HTR-8/SVneo (cell line): ENCODE results near the gene CHP1.
"Not testable (repeated sequence)": the region's sequence is repeated elsewhere in the genome, so short reads cannot be mapped to it uniquely, and the experiment has no call there.

Source experiments
- DNase-seq: peaks from one replicate; pipeline ENCODE4 v3.0.0; 2011; ENCODE audit warnings: low spot score, mixed read lengths; ENCODE audit not compliant: insufficient read length
- FAIRE-seq: peaks from 2 replicates; lab custom pipeline; 2011; peaks lifted over from hg19 to GRCh38; lab: Jason Lieb, UNC

CHP1 gene

GRCh38 chr15:41254560-41254959, 23.5 kb downstream of the CHP1 start:
- DNase-seq (no peak), FAIRE-seq (no peak)

- FAIRE-seq, result no peak
- no peak for DNase-seq
Measured at GRCh38 chr15:41256103-41256502, 25.0 kb downstream of the CHP1 start.

GRCh38 chr15:41256577-41257038, 25.5 kb downstream of the CHP1 start:
- FAIRE-seq (no peak), DNase-seq (no peak)

GRCh38 chr15:41258750-41259471, 27.8 kb downstream of the CHP1 start:
- FAIRE-seq (no peak), DNase-seq (no peak)

GRCh38 chr15:41259546-41260189, 28.6 kb downstream of the CHP1 start:
- no peak for DNase-seq

GRCh38 chr15:41260924-41261323, 29.9 kb downstream of the CHP1 start:
- not testable (repeated sequence) for FAIRE-seq, DNase-seq

More at GRCh38 chr15:41259546-41260189, 28.6 kb downstream of the CHP1 start:
- no peak for FAIRE-seq

- FAIRE-seq, result no peak
Measured at GRCh38 chr15:41262571-41262970, 31.5 kb downstream of the CHP1 start.

GRCh38 chr15:41263891-41264351, 32.9 kb downstream of the CHP1 start:
- DNase-seq, result no peak
- no peak for FAIRE-seq

More at GRCh38 chr15:41262571-41262970, 31.5 kb downstream of the CHP1 start:
- no peak for DNase-seq

GRCh38 chr15:41269887-41270286, 38.8 kb downstream of the CHP1 start:
- no peak for FAIRE-seq
- no peak for DNase-seq

GRCh38 chr15:41276831-41277230, 45.8 kb downstream of the CHP1 start:
- no peak for DNase-seq
- no peak for FAIRE-seq

GRCh38 chr15:41278319-41278718, 47.3 kb downstream of the CHP1 start:
- DNase-seq (no peak), FAIRE-seq (no peak)

- DNase-seq (no peak), FAIRE-seq (no peak)
Measured at GRCh38 chr15:41279535-41280283, 48.6 kb downstream of the CHP1 start.

- DNase-seq (peak; percentile 54), FAIRE-seq (no peak)
Measured at GRCh38 chr15:41281236-41281635, 50.2 kb downstream of the CHP1 start.

- not testable (repeated sequence) for DNase-seq, FAIRE-seq
Measured at GRCh38 chr15:41282436-41282835, 51.4 kb downstream of the CHP1 start.

GRCh38 chr15:41282980-41283652, 52.0 kb downstream of the CHP1 start:
- DNase-seq, FAIRE-seq: not testable (repeated sequence)

GRCh38 chr15:41283653-41284426, 52.8 kb downstream of the CHP1 start:
- peak; percentile 98 for DNase-seq
- FAIRE-seq, result peak; percentile 84

GRCh38 chr15:41284427-41285177, 53.5 kb downstream of the CHP1 start:
- FAIRE-seq, result no peak
- no peak for DNase-seq

- FAIRE-seq (no peak), DNase-seq (no peak)
Measured at GRCh38 chr15:41285285-41285684, 54.2 kb downstream of the CHP1 start.
